ENCODE results near the gene CRYZL1.
"Not testable (repeated sequence)": the region's sequence is repeated elsewhere in the genome, so short reads cannot be mapped to it uniquely, and the experiment has no call there.

Gene CRYZL1

GRCh38 chr21:33619726-33620125 is 21.8 kb downstream of the CRYZL1 start:
- DNase-seq: no peak

DNA sequence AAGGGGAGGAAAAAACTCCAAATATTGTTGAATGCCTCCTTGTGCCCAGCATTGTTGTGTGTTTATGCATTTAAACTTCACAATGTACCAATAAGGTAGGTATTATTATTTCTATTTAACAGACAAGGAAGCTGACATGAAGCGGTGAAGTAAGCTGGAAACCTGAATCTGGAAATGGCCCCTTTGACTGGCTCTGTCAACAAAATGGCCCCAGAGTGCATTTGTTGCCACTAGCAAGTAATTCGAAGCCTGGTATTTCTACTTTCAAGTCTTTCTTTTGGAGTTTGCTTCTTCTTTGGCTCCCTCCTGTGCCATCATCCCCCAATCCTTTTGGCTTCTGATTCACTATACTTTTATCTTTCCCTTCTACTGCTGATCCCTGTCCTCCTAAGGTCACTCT is 23.1 kb downstream of the CRYZL1 start:
- DNase-seq: no peak

DNA sequence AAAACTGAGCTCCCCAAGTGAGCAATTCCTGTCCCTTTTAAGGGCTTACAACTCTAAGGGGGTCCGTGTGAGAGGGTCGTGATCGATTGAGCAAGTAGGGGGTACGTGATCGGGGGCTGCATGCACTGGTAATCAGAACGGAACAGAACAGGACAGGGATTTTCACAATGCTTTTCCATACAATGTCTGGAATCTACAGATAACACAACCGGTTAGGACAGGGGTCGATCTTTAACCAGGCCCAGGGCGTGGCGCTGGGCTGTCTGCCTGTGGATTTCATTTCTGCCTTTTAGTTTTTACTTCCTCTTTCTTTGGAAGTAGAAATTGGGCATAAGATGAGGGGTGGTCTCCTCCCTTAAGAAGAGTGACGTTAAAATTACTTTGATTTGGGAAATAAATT is 24.0 kb downstream of the CRYZL1 start:
- DNase-seq: not testable (repeated sequence)

- DNase-seq: no peak
Measured at GRCh38 chr21:33611006-33611744, 30.4 kb downstream of the CRYZL1 start.

DNA sequence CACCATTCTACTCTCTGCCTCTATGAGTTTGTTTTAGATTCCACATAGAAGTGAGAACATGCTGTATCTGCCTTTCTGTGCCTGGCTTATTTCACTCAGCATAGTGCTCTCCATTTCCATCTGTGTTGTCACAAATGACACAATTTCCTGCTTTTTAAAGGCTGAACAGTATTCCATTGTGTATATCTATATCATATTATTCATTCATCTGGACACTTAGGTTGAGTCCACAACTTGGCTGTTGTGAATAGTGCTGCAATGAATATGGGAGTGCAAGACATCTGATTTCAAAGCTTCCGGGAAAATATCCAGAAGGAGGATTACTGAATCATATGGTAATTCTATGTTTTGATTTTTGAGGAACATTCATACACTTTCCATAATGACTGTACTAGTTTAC is 33.0 kb downstream of the CRYZL1 start:
- no peak for DNase-seq

GRCh38 chr21:33598051-33598450 is 43.5 kb downstream of the CRYZL1 start:
- DNase-seq: no peak

DNA sequence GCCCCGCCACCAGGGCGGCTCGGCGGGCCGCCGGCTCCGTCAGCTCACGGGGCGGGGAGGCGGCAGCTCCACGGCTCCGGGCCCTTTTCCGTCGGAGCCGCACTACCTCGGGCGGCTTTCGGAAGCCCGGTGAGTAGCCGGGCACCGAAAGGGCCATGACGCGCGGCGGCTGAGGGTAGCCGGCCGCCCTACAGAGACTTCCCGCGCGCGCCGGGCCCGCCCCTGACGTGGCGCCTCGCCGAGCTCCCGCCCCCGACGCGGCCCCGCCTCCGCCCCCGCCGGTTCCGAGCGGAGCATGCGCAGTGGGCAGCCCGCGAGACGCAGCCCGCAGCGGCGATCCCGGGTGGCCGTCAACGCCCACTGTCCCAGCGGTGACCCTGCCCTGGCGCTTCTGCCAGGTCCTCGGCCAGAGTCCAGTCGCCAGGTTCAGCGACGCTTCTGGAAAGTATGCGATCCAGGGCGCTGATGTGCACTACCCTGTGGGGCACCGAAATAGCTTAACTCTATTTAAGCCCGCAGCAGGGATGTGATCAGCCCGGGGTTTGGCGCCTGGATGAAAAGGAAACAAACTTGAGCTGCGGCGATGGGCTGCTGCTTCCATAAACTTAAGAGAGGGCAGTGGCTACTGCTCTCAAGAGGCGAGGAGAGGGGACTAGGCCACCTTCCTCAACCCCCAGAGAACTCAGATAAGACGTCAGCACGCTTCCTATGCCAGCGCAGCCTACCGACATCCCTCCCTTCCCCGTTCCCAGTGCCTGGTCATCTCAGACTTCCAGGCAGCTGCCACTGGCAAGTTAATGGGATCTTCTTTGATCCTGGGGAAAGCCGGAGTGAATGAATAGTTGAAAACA is 52.8 kb downstream of the CRYZL1 start, which contains the start of gene DONSON:
Gene DONSON, minus strand, starts transcription at position 200 of the 851 bp plus-strand sequence. Its CDS starts 43 bp downstream, at position 157.
- peak; percentile 80 for DNase-seq

GRCh38 chr21:33587792-33588484 is 53.6 kb downstream of the CRYZL1 start:
- no peak for DNase-seq

- no peak for DNase-seq
Measured at GRCh38 chr21:33586927-33587326, 54.6 kb downstream of the CRYZL1 start.

- no peak for DNase-seq
Measured at GRCh38 chr21:33584455-33584854, 57.1 kb downstream of the CRYZL1 start.

GRCh38 chr21:33578959-33579542 is 62.5 kb downstream of the CRYZL1 start:
- no peak for DNase-seq

DNA sequence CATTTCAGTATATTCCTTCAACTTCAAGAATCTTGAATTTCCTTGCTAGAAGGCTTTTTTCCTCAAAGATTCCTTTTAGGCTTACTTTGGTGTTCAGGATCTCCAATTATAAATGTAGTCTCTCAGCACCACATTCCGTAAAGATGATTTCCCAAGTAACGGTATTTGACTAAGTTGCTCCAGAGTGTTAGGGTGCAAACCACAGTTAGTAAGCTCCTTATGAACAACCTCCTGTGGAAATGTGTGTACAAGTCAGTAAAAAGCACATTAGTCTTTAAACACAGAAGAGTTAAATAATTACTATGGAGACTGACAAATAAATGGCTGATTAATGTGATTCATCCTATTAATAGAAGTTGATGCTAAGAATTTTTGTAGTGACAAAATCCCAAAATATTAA is 63.3 kb downstream of the CRYZL1 start:
- DNase-seq: no peak

GRCh38 chr21:33576741-33577141 is 64.8 kb downstream of the CRYZL1 start:
- DNase-seq: not testable (repeated sequence)

- DNase-seq: no peak
Measured at GRCh38 chr21:33572350-33572749, 69.2 kb downstream of the CRYZL1 start.

DNA sequence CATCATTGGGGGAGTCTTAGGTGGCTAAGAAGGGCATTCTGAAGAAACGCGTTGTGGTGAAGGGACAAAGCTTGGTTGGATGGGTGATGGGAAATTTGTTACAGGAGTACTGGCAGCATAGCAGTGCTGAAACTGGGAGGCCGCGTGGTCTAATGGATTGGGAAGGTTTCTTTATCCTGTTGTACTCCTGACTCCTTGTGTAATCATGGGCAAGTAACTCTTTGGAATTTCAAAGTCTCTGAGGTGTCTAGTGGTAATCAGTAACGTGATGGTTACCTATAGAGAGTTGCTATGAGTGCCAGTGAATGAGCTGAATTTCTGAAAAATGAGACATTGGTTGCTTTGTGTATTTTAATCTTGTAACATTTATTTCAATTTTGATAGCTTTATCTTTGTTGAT is 71.5 kb downstream of the CRYZL1 start:
- no peak for DNase-seq

DNA sequence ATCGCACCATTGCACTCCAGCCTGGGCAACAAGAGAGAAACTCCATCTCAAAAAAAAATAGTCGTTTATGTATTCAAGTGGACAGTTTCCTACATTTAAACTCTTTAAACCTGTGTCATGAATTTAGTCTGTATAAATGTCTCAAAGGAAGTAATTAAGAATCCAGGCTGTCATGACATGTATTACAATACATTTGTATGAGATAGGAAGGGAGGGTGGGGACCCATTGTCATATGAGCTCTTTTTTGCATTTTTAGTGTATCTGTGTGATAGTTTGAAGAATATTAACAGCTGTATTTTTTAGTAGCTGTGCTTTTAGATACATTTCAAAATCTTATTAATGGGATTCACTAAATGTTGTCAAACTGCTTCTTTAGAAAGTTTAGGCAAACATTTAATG is 73.1 kb downstream of the CRYZL1 start:
- no peak for DNase-seq

DNA sequence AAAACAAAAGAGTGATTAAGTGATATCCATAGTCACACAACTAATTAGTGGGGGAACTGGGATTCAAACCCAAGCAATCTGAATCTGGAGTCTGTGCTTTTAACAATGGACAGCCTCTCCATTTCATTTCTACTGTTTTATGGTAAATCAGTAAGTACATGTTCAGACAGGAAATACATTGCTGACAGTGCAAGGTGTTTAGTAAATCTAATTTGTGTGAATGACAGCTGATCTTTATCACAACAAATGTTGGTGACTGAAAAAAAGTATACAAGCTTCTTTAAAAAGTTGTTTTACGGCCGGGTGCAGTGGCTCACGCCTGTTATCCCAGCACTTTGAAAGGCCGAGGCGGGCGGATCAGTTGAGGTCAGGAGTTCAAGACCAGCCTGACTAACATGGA is 73.6 kb downstream of the CRYZL1 start:
- DNase-seq: no peak

DNA sequence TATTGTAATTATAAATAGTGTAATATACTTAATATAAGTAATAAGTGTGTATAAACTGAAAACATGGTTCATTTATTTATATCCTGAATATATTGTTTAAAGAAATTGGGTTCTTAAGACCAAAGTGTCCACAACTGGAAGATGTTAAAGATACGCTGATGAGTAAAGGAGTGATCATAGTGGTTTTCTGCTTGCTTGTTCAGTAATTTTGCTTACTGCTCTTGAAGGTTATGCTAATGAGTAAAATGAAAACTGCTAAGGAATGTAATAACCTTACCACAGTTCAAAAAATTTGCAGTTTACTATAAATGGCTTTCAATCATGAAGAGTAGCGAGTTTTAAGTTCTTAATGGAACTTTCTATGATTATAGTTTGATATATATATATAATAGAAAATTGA is 75.0 kb downstream of the CRYZL1 start:
- no peak for DNase-seq

DNA sequence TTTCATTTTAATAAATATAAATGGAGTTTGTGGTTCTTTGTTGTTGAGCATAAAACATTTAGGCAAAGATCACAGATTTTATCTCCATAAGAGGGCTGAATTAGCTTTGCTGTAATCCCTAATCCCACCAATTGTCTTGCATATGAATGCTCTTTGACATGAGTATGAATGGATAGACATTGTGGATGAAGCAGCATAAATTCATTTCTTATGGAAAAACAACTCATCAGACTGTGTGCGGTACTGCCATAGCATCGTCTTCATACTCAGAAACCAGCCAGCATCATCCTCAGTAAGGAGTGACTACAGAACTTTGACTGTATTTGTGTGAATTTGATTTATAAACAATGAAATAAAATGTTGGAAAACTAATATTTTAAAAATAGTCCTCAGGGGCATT is 79.2 kb downstream of the CRYZL1 start:
- DNase-seq: no peak

- no peak for DNase-seq
Measured at GRCh38 chr21:33561373-33561772, 80.2 kb downstream of the CRYZL1 start.

- no peak for DNase-seq
Measured at GRCh38 chr21:33560965-33561364, 80.6 kb downstream of the CRYZL1 start.

DNA sequence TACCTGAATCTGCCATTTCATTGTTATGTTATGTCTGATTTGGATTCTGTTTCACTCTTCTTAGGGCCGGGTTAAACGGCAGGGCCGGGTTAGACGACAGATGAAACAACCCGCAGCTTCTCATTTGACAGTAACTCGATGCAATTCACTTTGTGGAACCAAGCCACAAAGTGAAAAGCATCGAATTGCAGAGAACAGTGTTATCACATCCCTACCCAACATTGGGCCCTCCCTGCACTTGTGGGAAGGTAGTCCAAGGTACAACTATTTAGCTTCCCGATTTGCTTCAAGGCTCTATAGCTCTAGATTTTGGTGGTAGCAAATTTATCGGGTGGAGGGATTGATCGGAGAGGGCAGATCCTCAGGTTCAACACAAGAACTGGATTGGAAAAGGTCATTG is 81.7 kb downstream of the CRYZL1 start:
- DNase-seq: no peak

DNA sequence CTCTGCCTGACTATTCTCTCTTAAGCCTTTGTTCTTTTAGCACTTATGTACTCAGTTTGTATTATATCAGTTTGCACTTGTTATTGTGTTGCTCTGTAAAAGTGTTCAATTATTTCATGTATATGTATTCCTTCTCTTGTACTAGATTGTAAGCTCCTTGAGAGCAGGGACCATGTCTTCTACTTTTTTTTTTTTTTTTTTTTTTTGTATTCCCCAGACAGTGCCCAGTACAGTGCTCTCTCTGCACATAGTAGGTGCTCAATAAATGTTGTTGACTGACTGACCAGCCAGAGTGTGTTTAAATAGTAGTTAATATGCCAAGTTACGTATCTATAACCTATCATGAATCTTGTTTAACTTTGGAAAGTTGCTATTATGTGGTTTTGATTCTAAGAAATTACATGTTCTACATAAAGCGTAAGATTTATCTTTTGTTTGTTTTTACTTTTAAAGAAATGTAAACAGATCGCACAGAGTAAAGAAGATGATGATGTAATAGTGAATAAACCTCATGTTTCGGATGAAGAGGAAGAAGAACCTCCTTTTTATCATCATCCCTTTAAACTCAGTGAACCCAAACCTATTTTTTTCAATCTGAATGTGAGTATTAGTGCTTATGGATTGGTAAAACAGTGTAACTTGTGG is 82.6 kb downstream of the CRYZL1 start:
- no peak for DNase-seq
